Right atrium auricular region (tissue), 2 donors: Measurements from ENCODE around the gene KRT33B. TPM values are rescaled to one million over a fixed set of nuclear protein-coding genes. Genes with fewer than 3 reads are reported as not detected.
"Not testable (repeated sequence)": the region's sequence is repeated elsewhere in the genome, so short reads cannot be mapped to it uniquely, and the experiment has no call there.

Source experiments
- DNase-seq: peaks from one replicate; pipeline ENCODE4 v3.0.0-alpha.2; 2019; ENCODE audit warnings: low spot score
- H3K27ac ChIP-seq, 2 donors: fragments of 200-600 bp; sonication (generic); 1 replicate in 1 of 2; 2 replicates in 1 of 2; pipeline ENCODE4 v1.5.1; 2016 to 2019
- H3K27me3 ChIP-seq, 2 donors: fragments of 200-600 bp; sonication (generic); one replicate each; pipeline versions ENCODE4 v1.5.1 to v1.6.0; 2017 to 2019
- H3K36me3 ChIP-seq: fragments of 200-600 bp; sonication (generic); one replicate; pipeline ENCODE4 v1.5.1; 2016
- H3K4me1 ChIP-seq, 2 donors: fragments of 200-600 bp; sonication (generic); one replicate each; pipeline versions ENCODE4 v1.5.1 to v1.6.0; 2017 to 2019
- H3K4me3 ChIP-seq, 2 donors: fragments of 200-600 bp; sonication (generic); 1 replicate in 1 of 2; 2 replicates in 1 of 2; pipeline ENCODE4 v1.5.1; 2017 to 2019; ENCODE audit warnings: mild to moderate bottlenecking in 1 of 2, moderate library complexity in 1 of 2
- H3K9me3 ChIP-seq, 2 donors: fragments of 200-600 bp; sonication (generic); one replicate each; pipeline ENCODE4 v1.5.1; 2019
- total RNA-seq, 2 donors: library from RNA; depleted of rRNA; stranded (reverse); fragments of >200 nt; gene quantifications; one replicate each; pipeline ENCODE4 v1.1.0, GENCODE V29; 2016
- TF ChIP-seq, protein P1 (sequence below), 2 donors: fragments of 200-600 bp; sonication (generic); IDR thresholded peaks; one replicate each; pipeline ENCODE4 v1.5.1; 2019; ENCODE audit warnings: antibody characterized with exemption in 2 of 2

KRT33B gene
- total RNA-seq, 2 donors from 2014 or later: not detected

DNA sequence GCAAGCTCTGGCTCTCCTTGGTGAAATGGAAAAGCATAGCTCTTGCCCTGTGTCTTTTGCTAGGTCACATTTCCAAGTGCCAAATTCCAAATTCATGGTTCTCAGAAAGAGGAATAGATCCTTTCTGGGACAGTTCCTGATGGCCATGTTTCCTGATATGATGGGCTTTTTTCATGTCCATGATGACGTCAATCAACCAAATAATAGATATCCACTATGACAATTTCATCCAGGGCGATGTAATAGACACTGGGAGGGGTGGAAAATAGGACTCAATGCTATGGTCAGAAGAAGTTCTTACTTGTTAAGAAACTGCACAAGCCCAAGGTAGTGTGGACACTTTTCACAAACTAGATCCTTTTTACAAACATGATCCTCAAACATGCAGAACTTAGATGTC lies 18.4 kb downstream of the KRT33B start:
- H3K27ac ChIP-seq: no peak overlapping the region
- H3K36me3 ChIP-seq: no peaks in the 10 kb centered on the region
- no peaks in the 10 kb centered on the region for H3K27me3 ChIP-seq
- H3K4me1 ChIP-seq: no peaks in the 10 kb centered on the region
- peaks cover 0 to 2% of the 10 kb centered on the region in 2 donors for H3K9me3 ChIP-seq
- DNase-seq: no peak
- TF ChIP-seq, protein P1, sequence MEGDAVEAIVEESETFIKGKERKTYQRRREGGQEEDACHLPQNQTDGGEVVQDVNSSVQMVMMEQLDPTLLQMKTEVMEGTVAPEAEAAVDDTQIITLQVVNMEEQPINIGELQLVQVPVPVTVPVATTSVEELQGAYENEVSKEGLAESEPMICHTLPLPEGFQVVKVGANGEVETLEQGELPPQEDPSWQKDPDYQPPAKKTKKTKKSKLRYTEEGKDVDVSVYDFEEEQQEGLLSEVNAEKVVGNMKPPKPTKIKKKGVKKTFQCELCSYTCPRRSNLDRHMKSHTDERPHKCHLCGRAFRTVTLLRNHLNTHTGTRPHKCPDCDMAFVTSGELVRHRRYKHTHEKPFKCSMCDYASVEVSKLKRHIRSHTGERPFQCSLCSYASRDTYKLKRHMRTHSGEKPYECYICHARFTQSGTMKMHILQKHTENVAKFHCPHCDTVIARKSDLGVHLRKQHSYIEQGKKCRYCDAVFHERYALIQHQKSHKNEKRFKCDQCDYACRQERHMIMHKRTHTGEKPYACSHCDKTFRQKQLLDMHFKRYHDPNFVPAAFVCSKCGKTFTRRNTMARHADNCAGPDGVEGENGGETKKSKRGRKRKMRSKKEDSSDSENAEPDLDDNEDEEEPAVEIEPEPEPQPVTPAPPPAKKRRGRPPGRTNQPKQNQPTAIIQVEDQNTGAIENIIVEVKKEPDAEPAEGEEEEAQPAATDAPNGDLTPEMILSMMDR (IDR thresholded peaks at IDR 0.05): no peak
- no peak overlapping the region for H3K4me3 ChIP-seq

DNA sequence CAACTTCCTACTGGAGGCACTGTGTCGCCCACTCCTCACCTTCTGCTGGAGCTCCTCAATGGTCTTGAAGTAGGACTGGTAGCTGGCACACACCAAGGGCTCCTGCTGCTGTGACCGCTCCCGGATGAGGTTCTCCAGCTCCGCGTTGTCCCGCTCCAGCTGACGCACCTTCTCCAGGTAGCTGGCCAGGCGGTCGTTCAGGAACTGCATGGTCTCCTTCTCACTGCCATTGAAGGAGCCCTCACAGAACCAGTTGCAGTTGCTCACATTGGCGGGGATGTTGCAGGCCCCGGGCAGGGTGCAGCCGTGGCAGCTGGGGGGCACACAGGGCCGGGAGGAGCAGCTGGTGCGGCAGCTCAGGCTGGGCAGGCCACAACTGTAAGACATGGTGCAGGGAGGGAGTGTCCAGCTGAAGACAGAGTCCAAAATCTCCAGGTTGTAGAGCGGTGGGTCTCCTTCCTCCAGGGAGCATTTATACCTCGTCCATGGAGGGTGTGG lies 19.2 kb downstream of the KRT33B start, which contains the start of gene KRT33A:
Gene KRT33A, minus strand, starts transcription at position 448 of the 498 bp plus-strand sequence. Its CDS starts 61 bp downstream, at position 387.
- not testable (repeated sequence) for H3K27me3 ChIP-seq, H3K27ac ChIP-seq

DNA sequence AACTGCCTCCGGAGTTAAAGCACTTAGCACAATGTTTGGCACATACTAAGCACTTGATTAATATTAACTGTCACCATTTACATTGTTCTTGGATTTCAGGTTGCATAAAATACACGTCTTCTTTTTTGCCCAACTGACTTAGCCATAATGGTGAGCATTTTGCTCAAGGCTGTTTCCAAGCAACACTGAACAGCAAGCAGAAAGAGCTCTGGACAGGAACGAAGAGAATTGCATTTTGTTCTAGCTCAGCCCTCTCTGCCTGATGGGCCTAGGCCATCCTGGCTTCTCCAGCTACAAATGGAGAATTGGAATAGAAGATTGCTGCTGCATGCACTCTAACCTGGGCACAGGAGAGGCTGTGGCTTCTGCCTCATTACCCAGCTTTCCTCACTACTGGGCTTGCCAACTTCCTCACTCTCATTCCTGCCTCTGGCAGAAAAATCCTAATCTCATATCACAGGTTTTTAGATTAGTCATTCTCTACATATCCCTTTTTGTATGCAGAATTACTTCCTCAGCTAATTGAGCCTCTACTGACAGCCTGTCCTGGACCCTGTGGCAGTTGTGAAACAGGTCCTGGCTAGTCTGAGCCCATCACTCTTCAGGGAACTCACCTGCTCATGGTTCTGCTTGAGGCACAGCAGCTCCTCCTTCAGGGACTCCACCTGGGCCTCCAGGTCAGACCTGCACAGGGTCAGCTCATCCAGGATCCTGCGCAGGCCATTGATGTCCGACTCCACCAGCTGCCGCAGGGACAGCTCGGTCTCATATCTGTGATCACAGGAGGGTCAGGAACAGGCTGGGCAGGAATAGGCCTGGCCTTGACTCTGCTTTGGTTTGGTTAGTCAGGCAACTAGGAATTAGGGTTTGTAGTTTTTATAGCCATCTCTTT lies 21.5 kb downstream of the KRT33B start:
- H3K27me3 ChIP-seq: no peaks in the 10 kb centered on the region
- no peaks in the 10 kb centered on the region for H3K9me3 ChIP-seq
- no peaks in the 10 kb centered on the region for H3K36me3 ChIP-seq
- TF ChIP-seq, protein P1 (IDR thresholded peaks at IDR 0.05): no peak
- H3K4me1 ChIP-seq: no peaks in the 10 kb centered on the region
- H3K27ac ChIP-seq: no peak overlapping the region
- H3K4me3 ChIP-seq: no peak overlapping the region
- no peak for DNase-seq

More for the DNA sequence above, 19.2 kb downstream of the KRT33B start, which contains the start of gene KRT33A:
- not testable (repeated sequence) for H3K4me3 ChIP-seq, H3K9me3 ChIP-seq, DNase-seq, H3K36me3 ChIP-seq, H3K4me1 ChIP-seq

DNA sequence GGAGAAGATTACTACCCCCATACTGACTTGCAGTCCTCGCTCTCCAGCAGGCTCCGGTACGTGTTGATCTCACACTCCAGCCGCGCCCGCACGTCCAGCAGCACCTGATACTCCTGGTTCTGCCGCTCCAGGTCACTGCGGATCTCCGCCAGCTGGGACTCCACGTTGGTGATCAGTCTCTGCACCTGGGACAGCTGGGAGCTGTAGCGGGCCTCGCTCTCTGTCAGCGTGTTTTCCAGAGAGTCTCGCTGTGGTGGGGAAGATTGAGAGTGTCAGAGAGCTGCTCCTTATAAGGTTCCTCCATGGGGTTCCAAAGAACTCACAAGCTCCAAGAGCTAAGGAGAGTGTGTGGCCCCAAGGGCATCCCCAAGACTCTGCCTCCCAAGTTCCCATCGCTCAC lies 23.2 kb downstream of the KRT33B start:
- not testable (repeated sequence) for H3K9me3 ChIP-seq, H3K27ac ChIP-seq, H3K27me3 ChIP-seq

DNA sequence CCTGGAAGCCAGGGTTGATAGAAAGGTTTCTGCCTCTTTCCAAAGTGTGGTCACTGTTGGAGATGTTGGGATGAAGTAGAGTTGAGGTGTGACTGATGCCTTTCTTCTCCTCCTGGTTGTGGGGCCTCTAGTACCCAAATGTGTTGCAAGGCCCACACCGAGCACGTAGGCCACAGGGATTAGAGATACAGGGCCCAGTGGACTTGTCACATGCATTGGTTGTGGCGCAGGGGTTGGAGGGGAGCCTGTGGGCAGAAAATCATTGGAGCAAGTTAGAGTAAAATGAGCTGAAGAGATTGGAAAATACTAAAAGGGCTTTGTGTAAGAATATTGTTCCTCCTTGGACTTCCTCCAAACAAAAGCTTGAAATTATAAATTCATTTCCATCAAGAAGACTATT lies 23.6 kb downstream of the KRT33B start:
- no peak overlapping the region for H3K4me3 ChIP-seq
- TF ChIP-seq, protein P1 (IDR thresholded peaks at IDR 0.05): no peak

More for the DNA sequence above, 23.2 kb downstream of the KRT33B start:
- DNase-seq, H3K4me1 ChIP-seq, H3K36me3 ChIP-seq, H3K4me3 ChIP-seq: not testable (repeated sequence)

DNA sequence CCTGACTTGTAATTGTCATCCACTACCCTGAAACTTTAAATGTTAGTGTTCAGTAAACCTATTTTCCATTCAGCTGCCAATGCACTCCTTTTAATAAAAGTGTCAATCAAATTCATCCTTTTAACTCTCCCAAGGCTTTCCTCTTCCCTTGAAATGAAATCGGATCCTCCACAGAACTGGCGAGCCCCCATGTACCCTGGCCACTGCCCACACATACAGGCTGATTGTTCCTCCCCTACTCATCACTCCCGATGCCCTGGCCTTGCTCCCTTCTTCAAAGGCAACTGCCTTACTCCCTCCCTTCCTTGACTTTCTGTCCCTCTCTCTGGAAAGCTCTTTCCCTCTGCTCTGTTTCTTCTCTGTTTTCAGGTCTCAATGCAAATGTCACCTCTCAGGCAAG lies 26.6 kb downstream of the KRT33B start:
- Histone ChIP-seq H3K27ac (no peak overlapping the region), H3K27me3 (no peaks in the 10 kb centered on the region), H3K4me1 (no peaks in the 10 kb centered on the region), H3K36me3 (no peaks in the 10 kb centered on the region), H3K4me3 (no peak overlapping the region), H3K9me3 (no peaks in the 10 kb centered on the region)
- TF ChIP-seq, protein P1 (IDR thresholded peaks at IDR 0.05): no peak
- DNase-seq: no peak

More for the DNA sequence above, 23.6 kb downstream of the KRT33B start:
- no peaks in the 10 kb centered on the region for H3K36me3 ChIP-seq
- no peak for DNase-seq
- H3K9me3 ChIP-seq: no peaks in the 10 kb centered on the region
- H3K4me1 ChIP-seq: no peaks in the 10 kb centered on the region
- no peaks in the 10 kb centered on the region for H3K27me3 ChIP-seq
- H3K27ac ChIP-seq: no peak overlapping the region
